HUES64 (cell line): ENCODE results near the gene JAKMIP1.

Source experiments
- H3K27ac ChIP-seq: 2 replicates; pipeline ENCODE4 v1.7.0; 2013; ENCODE audit warnings: low read depth, low read length, inconsistent platforms
- H3K27me3 ChIP-seq: 2 replicates; pipeline ENCODE4 v1.6.1; 2013; ENCODE audit warnings: mild to moderate bottlenecking, low read length; ENCODE audit not compliant: insufficient read depth
- H3K36me3 ChIP-seq: 2 replicates; pipeline ENCODE4 v1.6.1; 2013; ENCODE audit warnings: mild to moderate bottlenecking, low read length; ENCODE audit not compliant: insufficient read depth
- H3K4me1 ChIP-seq: 2 replicates; pipeline ENCODE4 v1.6.1; 2013; ENCODE audit warnings: mild to moderate bottlenecking, low read length, moderate library complexity; ENCODE audit not compliant: insufficient read depth
- H3K4me3 ChIP-seq: 2 replicates; pipeline ENCODE4 v1.5.1; 2013; ENCODE audit warnings: mild to moderate bottlenecking, low read length, moderate library complexity
- H3K9ac ChIP-seq: 2 replicates; pipeline ENCODE4 v1.6.1; 2013; ENCODE audit warnings: mild to moderate bottlenecking, low read depth, low read length
- H3K9me3 ChIP-seq: 2 replicates; pipeline ENCODE4 v1.6.1; 2013; ENCODE audit warnings: low read depth, low read length; ENCODE audit not compliant: insufficient read depth
- WGBS: fragments of 150-250, 120-280 bp; methylation state at CpG from one replicate; pipeline ENCODE4 v1.1.7; 2013; ENCODE audit warnings: missing lambda C conversion rate; 5-methylcytosine and 5-hydroxymethylcytosine counted together

JAKMIP1 gene

GRCh38 chr4:6105311-6105911 is 94.9 kb downstream of the JAKMIP1 start:
- H3K36me3 ChIP-seq: no peaks in the 10 kb centered on the region
- WGBS: 90% methylated on average over 60 of the region's 60 CpGs
- no peak overlapping the region for H3K4me3 ChIP-seq
- H3K27ac ChIP-seq: no peak overlapping the region
- H3K9ac ChIP-seq: no peak overlapping the region
- peaks cover 13% of the 10 kb centered on the region for H3K4me1 ChIP-seq
- no peaks in the 10 kb centered on the region for H3K9me3 ChIP-seq
- H3K27me3 ChIP-seq: 0 out of 2 replicates have a peak, but pooled peaks cover 6% of the 10 kb centered on the region

GRCh38 chr4:6104541-6105130 is 95.7 kb downstream of the JAKMIP1 start:
- WGBS: 65% methylated on average over 7 of the region's 7 CpGs
- no peak overlapping the region for H3K4me3 ChIP-seq
- no peaks in the 10 kb centered on the region for H3K36me3 ChIP-seq
- H3K27ac ChIP-seq: no peak overlapping the region
- H3K4me1 ChIP-seq: peaks cover 13% of the 10 kb centered on the region
- H3K9me3 ChIP-seq: no peaks in the 10 kb centered on the region
- H3K27me3 ChIP-seq: 0 out of 2 replicates have a peak, but pooled peaks cover 6% of the 10 kb centered on the region
- H3K9ac ChIP-seq: no peak overlapping the region

GRCh38 chr4:6097581-6097980 is 102.8 kb downstream of the JAKMIP1 start:
- Histone ChIP-seq H3K4me3 (no peak overlapping the region), H3K9me3 (no peaks in the 10 kb centered on the region), H3K27ac (no peak overlapping the region), H3K27me3 (no peaks in the 10 kb centered on the region), H3K9ac (no peak overlapping the region), H3K4me1 (no peaks in the 10 kb centered on the region), H3K36me3 (no peaks in the 10 kb centered on the region)
- WGBS: 92% methylated on average over 5 of the region's 5 CpGs

GRCh38 chr4:6095897-6096296 is 104.5 kb downstream of the JAKMIP1 start:
- 91% methylated on average over 5 of the region's 6 CpGs for WGBS
- H3K4me1 ChIP-seq: no peaks in the 10 kb centered on the region
- H3K9ac ChIP-seq: no peak overlapping the region
- H3K9me3 ChIP-seq: no peaks in the 10 kb centered on the region
- no peaks in the 10 kb centered on the region for H3K27me3 ChIP-seq
- H3K36me3 ChIP-seq: no peaks in the 10 kb centered on the region
- no peak overlapping the region for H3K27ac ChIP-seq
- no peak overlapping the region for H3K4me3 ChIP-seq

GRCh38 chr4:6095023-6095752 is 105.2 kb downstream of the JAKMIP1 start:
- H3K4me3 ChIP-seq: no peak overlapping the region
- H3K4me1 ChIP-seq: no peaks in the 10 kb centered on the region
- H3K36me3 ChIP-seq: no peaks in the 10 kb centered on the region
- 83% methylated on average over 8 of the region's 8 CpGs for WGBS
- no peaks in the 10 kb centered on the region for H3K9me3 ChIP-seq
- H3K9ac ChIP-seq: no peak overlapping the region
- no peaks in the 10 kb centered on the region for H3K27me3 ChIP-seq
- H3K27ac ChIP-seq: no peak overlapping the region

GRCh38 chr4:6093671-6094070 is 106.7 kb downstream of the JAKMIP1 start:
- 96% methylated on average over 6 of the region's 6 CpGs for WGBS
- Histone ChIP-seq H3K27me3 (no peaks in the 10 kb centered on the region), H3K27ac (no peak overlapping the region), H3K4me1 (no peaks in the 10 kb centered on the region), H3K9me3 (no peaks in the 10 kb centered on the region), H3K9ac (no peak overlapping the region), H3K4me3 (no peak overlapping the region), H3K36me3 (no peaks in the 10 kb centered on the region)

GRCh38 chr4:6092971-6093370 is 107.4 kb downstream of the JAKMIP1 start:
- H3K27me3 ChIP-seq: no peaks in the 10 kb centered on the region
- no peak overlapping the region for H3K4me3 ChIP-seq
- H3K9ac ChIP-seq: no peak overlapping the region
- no peak overlapping the region for H3K27ac ChIP-seq
- no peaks in the 10 kb centered on the region for H3K36me3 ChIP-seq
- no peaks in the 10 kb centered on the region for H3K9me3 ChIP-seq
- 84% methylated on average over 3 of the region's 3 CpGs for WGBS
- no peaks in the 10 kb centered on the region for H3K4me1 ChIP-seq

- no peak overlapping the region for H3K27ac ChIP-seq
- no peaks in the 10 kb centered on the region; the same call in 1 of the 2 replicates for H3K4me1 ChIP-seq
- 60% methylated on average over 7 of the region's 7 CpGs for WGBS
- no peaks in the 10 kb centered on the region for H3K27me3 ChIP-seq
- H3K4me3 ChIP-seq: no peak overlapping the region
- no peaks in the 10 kb centered on the region for H3K9me3 ChIP-seq
- no peaks in the 10 kb centered on the region for H3K36me3 ChIP-seq
- H3K9ac ChIP-seq: no peak overlapping the region
Measured at GRCh38 chr4:6092131-6092530, 108.2 kb downstream of the JAKMIP1 start.

GRCh38 chr4:6090931-6091330 is 109.4 kb downstream of the JAKMIP1 start:
- 81% methylated on average over 3 of the region's 3 CpGs for WGBS
- H3K9ac ChIP-seq: no peak overlapping the region

GRCh38 chr4:6088950-6089349 is 111.4 kb downstream of the JAKMIP1 start:
- WGBS: 87% methylated on average over 2 of the region's 2 CpGs
- Histone ChIP-seq H3K27ac (no peak overlapping the region), H3K9ac (no peak overlapping the region), H3K9me3 (no peaks in the 10 kb centered on the region), H3K4me1 (no peaks in the 10 kb centered on the region; the same call in 1 of the 2 replicates), H3K36me3 (no peaks in the 10 kb centered on the region), H3K4me3 (no peak overlapping the region), H3K27me3 (no peaks in the 10 kb centered on the region)

More at GRCh38 chr4:6090931-6091330, 109.4 kb downstream of the JAKMIP1 start:
- no peak overlapping the region for H3K27ac ChIP-seq
- no peaks in the 10 kb centered on the region for H3K27me3 ChIP-seq
- no peaks in the 10 kb centered on the region; the same call in 1 of the 2 replicates for H3K4me1 ChIP-seq
- H3K36me3 ChIP-seq: no peaks in the 10 kb centered on the region
- H3K4me3 ChIP-seq: no peak overlapping the region
- no peaks in the 10 kb centered on the region for H3K9me3 ChIP-seq

- Histone ChIP-seq H3K27me3 (no peaks in the 10 kb centered on the region), H3K4me1 (no peaks in the 10 kb centered on the region; the same call in 1 of the 2 replicates), H3K27ac (no peak overlapping the region), H3K9ac (no peak overlapping the region), H3K4me3 (no peak overlapping the region), H3K9me3 (no peaks in the 10 kb centered on the region), H3K36me3 (no peaks in the 10 kb centered on the region)
- 48% methylated on average over 7 of the region's 7 CpGs for WGBS
Measured at GRCh38 chr4:6087669-6088341, 112.5 kb downstream of the JAKMIP1 start.
